H1 (cell line): ENCODE measurements around the gene MORC1. TPM values are rescaled to one million over a fixed set of nuclear protein-coding genes. Genes with fewer than 3 reads are reported as not detected.

Experiments
- BRCA1 ChIP-seq: IDR thresholded peaks from 2 replicates; pipeline ENCODE4 v1.6.1; 2012; ENCODE audit warnings: low read depth, low read length, improper control_type of control experiment
- polyA plus RNA-seq, 7 experiments: library from polyadenylated mRNA; depleted of rRNA in 3 of 7; stranded (reverse) in 5 of 7; unstranded in 2 of 7; fragments of >200 nt in 5 of 7; fragments of 200-250 nt in 2 of 7; gene quantifications; 1 replicate in 5 of 7; 2 replicates in 1 of 7; 4 replicates in 1 of 7; pipeline versions ENCODE4 v1.2.1 to v1.2.3, GENCODE V29; 2011 to 2013; ENCODE audit warnings: missing spikeins in 2 of 7, mixed read lengths in 2 of 7
- total RNA-seq: library from RNA; stranded (reverse); fragmentation: NEBNext Ultra II Directional; extraction: Animal tissue kit (Norgen Biotek cat#: 25700); gene quantifications from 2 replicates; pipeline ENCODE4 v1.2.1, GENCODE V29; 2021
- TF ChIP-seq, protein P1 (sequence below): IDR thresholded peaks from 2 replicates; pipeline ENCODE4 v1.6.1; 2011; ENCODE audit warnings: low read length, improper control_type of control experiment

Gene MORC1
- total and polyA plus RNA-seq, 2 of the 8 experiments (the other 6 are each of a cell fraction or from before 2014, with no cell fraction given), result not detected

- TF ChIP-seq BRCA1, result no peak
- TF ChIP-seq, protein P1, sequence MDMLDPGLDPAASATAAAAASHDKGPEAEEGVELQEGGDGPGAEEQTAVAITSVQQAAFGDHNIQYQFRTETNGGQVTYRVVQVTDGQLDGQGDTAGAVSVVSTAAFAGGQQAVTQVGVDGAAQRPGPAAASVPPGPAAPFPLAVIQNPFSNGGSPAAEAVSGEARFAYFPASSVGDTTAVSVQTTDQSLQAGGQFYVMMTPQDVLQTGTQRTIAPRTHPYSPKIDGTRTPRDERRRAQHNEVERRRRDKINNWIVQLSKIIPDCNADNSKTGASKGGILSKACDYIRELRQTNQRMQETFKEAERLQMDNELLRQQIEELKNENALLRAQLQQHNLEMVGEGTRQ, result no peak
These were observed 19.8 kb downstream of the MORC1 start (continued) for GRCh38 chr3:109098079-109098644.
